ENCODE data around the gene SLC38A8. TPM values are rescaled to one million over a fixed set of nuclear protein-coding genes. Genes with fewer than 3 reads are reported as not detected.

The SLC38A8 gene
- total RNA-seq, 3 donors from 2014 or later (not counting 1 experiment from before 2014, with no cell fraction given), result not detected

DNA sequence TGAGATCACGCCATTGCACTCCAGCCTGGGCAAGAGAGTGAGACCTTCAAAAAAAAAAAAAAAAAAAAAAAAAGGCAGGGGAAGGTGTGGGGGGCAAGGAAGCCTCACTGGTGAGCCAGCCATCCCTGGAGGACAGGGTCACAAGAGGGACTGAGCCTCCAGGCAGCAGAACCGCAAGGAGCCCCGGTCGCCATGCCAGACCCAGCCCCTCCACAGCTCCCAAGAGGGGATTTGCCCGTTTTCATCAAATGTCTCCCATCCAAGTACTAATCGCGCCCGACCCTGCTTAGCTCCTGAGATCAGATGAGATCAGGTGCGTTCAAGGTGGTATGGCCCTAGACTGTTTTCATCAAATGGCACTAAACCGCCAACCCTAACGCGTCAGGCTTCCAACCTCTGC lies 2.9 kb downstream of the SLC38A8 start:
- no peaks in the 10 kb centered on the region for H3K9me3 ChIP-seq (ENCODE audit: control insufficient read depth, insufficient read depth, low read length)
- no peak for DNase-seq
- H3K4me3 ChIP-seq (ENCODE audit: low read length), result no peak overlapping the region
- Mint-ChIP-seq H3K9me3 (no peaks in the 10 kb centered on the region), H3K4me3 (no peak overlapping the region), H3K36me3 (no peaks in the 10 kb centered on the region), H3K27ac (no peak overlapping the region), H3K4me1 (no peaks in the 10 kb centered on the region), H3K27me3 (ENCODE audit: low read depth in 2 of 2) (peaks cover 11 to 13% of the 10 kb centered on the region in 2 donors)
- 87% methylated on average over 12 of the region's 12 CpGs for WGBS (ENCODE audit: insufficient coverage)
- TF ChIP-seq, protein P1, sequence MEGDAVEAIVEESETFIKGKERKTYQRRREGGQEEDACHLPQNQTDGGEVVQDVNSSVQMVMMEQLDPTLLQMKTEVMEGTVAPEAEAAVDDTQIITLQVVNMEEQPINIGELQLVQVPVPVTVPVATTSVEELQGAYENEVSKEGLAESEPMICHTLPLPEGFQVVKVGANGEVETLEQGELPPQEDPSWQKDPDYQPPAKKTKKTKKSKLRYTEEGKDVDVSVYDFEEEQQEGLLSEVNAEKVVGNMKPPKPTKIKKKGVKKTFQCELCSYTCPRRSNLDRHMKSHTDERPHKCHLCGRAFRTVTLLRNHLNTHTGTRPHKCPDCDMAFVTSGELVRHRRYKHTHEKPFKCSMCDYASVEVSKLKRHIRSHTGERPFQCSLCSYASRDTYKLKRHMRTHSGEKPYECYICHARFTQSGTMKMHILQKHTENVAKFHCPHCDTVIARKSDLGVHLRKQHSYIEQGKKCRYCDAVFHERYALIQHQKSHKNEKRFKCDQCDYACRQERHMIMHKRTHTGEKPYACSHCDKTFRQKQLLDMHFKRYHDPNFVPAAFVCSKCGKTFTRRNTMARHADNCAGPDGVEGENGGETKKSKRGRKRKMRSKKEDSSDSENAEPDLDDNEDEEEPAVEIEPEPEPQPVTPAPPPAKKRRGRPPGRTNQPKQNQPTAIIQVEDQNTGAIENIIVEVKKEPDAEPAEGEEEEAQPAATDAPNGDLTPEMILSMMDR (IDR thresholded peaks at IDR 0.05), result no peak
- H3K27me3 ChIP-seq (ENCODE audit: control insufficient read depth, insufficient read depth, low read length), result peaks cover 5% of the 10 kb centered on the region
- no peaks in the 10 kb centered on the region for H3K36me3 ChIP-seq (ENCODE audit: control insufficient read depth, insufficient read depth, low read length)
- ATAC-seq, result no peak
- H3K4me1 ChIP-seq (ENCODE audit: control insufficient read depth, insufficient read depth, low read length), result no peaks in the 10 kb centered on the region
- intact Hi-C loops (cut with micrococcal nuclease), result no loop called here
- no peak overlapping the region for H3K27ac ChIP-seq (ENCODE audit: low read length)

DNA sequence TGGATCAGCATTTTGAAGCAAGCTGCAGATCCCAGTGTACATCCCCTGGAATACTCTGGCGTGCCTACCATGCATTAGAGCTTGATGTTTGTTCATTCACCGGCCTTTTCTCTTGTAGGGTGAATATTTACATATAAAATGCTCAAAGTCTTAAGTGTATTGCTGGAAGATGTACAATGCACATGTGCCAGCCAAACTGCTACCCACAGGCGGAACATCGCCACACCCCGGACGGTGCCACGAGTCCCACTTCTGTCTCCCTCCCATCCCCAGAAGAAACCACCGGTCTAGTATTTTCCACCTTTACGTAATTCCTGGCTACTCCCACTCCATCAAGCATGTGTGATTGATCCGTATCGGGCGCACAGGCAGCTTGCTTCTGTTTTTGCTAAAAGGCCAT lies 4.1 kb downstream of the SLC38A8 start:
- H3K36me3 Mint-ChIP-seq, result no peaks in the 10 kb centered on the region
- TF ChIP-seq, protein P1 (IDR thresholded peaks at IDR 0.05), result no peak
- intact Hi-C loops (cut with micrococcal nuclease), result no loop called here
- DNase-seq (no peak), ATAC-seq (no peak)
- Histone ChIP-seq H3K4me1 (ENCODE audit: control insufficient read depth, insufficient read depth, low read length) (no peaks in the 10 kb centered on the region), H3K27me3 (ENCODE audit: control insufficient read depth, insufficient read depth, low read length) (peaks cover 5% of the 10 kb centered on the region), H3K9me3 (ENCODE audit: control insufficient read depth, insufficient read depth, low read length) (no peaks in the 10 kb centered on the region), H3K27ac (ENCODE audit: low read length) (no peak overlapping the region), H3K4me3 (ENCODE audit: low read length) (no peak overlapping the region), H3K36me3 (ENCODE audit: control insufficient read depth, insufficient read depth, low read length) (no peaks in the 10 kb centered on the region)
- H3K4me1 Mint-ChIP-seq, result no peaks in the 10 kb centered on the region
- WGBS (ENCODE audit: insufficient coverage), result 91% methylated on average over 12 of the region's 12 CpGs
- peaks cover 0 to 3% of the 10 kb centered on the region in 2 donors for H3K27me3 Mint-ChIP-seq (ENCODE audit: low read depth in 2 of 2)
- no peaks in the 10 kb centered on the region for H3K9me3 Mint-ChIP-seq
- H3K27ac Mint-ChIP-seq, result no peak overlapping the region
- no peak overlapping the region for H3K4me3 Mint-ChIP-seq

DNA sequence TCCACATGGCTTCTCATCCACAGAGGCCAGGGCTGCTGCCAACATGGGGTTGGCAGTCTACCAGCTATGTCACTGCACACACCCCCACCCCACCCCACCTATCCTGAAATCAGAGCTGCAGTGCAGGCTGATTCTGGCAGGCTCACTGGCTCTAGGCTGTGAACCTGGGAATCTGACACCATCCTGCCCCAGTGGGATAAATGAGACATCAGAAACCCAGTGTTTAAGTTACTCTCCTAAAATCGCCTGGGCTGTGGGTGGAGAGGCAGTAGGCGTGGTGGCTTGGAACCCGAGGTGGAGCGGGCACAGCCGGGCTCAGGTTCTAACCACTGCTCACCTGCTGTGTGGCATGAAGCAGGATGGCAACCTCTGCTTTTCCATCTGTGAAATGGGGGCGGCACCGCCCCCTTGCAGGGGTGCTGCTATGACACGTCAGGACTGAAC lies 5.6 kb downstream of the SLC38A8 start:
- no peaks in the 10 kb centered on the region for H3K9me3 ChIP-seq (ENCODE audit: control insufficient read depth, insufficient read depth, low read length)
- H3K36me3 ChIP-seq (ENCODE audit: control insufficient read depth, insufficient read depth, low read length), result no peaks in the 10 kb centered on the region
- TF ChIP-seq, protein P1 (IDR thresholded peaks at IDR 0.05), result no peak
- no peaks in the 10 kb centered on the region for H3K4me1 ChIP-seq (ENCODE audit: control insufficient read depth, insufficient read depth, low read length)
- no peaks in the 10 kb centered on the region for H3K27me3 ChIP-seq (ENCODE audit: control insufficient read depth, insufficient read depth, low read length)
- Mint-ChIP-seq H3K4me3 (no peak overlapping the region), H3K27ac (no peak overlapping the region), H3K27me3 (ENCODE audit: low read depth in 2 of 2) (peaks cover 0 to 3% of the 10 kb centered on the region in 2 donors), H3K36me3 (no peaks in the 10 kb centered on the region), H3K9me3 (no peaks in the 10 kb centered on the region), H3K4me1 (no peaks in the 10 kb centered on the region)
- no peak overlapping the region for H3K4me3 ChIP-seq (ENCODE audit: low read length)
- ATAC-seq (no peak), DNase-seq (no peak)
- no peak overlapping the region for H3K27ac ChIP-seq (ENCODE audit: low read length)
- intact Hi-C loops (cut with micrococcal nuclease), result no loop called here
- 89% methylated on average over 8 of the region's 8 CpGs for WGBS (ENCODE audit: insufficient coverage)

DNA sequence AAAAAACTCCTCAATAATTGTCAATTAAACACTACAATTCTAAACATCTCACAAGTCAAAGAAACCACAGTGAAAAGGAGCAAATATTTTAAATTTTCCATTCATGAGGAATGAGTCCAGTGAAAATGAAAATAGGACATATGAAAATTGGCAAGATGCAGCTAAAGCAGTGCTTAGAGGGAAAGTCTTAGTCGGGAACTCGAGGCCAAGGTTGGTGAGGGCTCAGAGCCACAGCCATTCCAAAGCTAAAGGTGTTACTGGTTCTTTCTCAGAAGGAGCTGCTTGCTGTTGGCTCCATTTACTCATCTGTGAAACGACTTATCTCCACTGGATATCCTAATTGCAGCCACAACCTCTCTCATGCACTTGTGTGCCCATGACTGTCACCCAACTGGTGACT lies 6.5 kb downstream of the SLC38A8 start:
- no peaks in the 10 kb centered on the region for H3K9me3 Mint-ChIP-seq
- TF ChIP-seq, protein P1 (IDR thresholded peaks at IDR 0.05), result no peak
- 51% methylated on average over 3 of the region's 3 CpGs for WGBS (ENCODE audit: insufficient coverage)
- Histone ChIP-seq H3K9me3 (ENCODE audit: control insufficient read depth, insufficient read depth, low read length) (no peaks in the 10 kb centered on the region), H3K27ac (ENCODE audit: low read length) (no peak overlapping the region), H3K4me3 (ENCODE audit: low read length) (no peak overlapping the region), H3K4me1 (ENCODE audit: control insufficient read depth, insufficient read depth, low read length) (no peaks in the 10 kb centered on the region), H3K36me3 (ENCODE audit: control insufficient read depth, insufficient read depth, low read length) (no peaks in the 10 kb centered on the region), H3K27me3 (ENCODE audit: control insufficient read depth, insufficient read depth, low read length) (no peaks in the 10 kb centered on the region)
- peaks cover 0 to 3% of the 10 kb centered on the region in 2 donors for H3K27me3 Mint-ChIP-seq (ENCODE audit: low read depth in 2 of 2)
- intact Hi-C loops (cut with micrococcal nuclease), result no loop called here
- no peaks in the 10 kb centered on the region for H3K36me3 Mint-ChIP-seq
- no peak for ATAC-seq
- H3K27ac Mint-ChIP-seq, result no peak overlapping the region
- no peak for DNase-seq
- no peak overlapping the region for H3K4me3 Mint-ChIP-seq
- no peaks in the 10 kb centered on the region for H3K4me1 Mint-ChIP-seq
